ENCODE measurements around the gene HSD3B1.
"Not testable (repeated sequence)": the region's sequence is repeated elsewhere in the genome, so short reads cannot be mapped to it uniquely, and the experiment has no call there.

- TF ChIP-seq POLR2A, CTCF (IDR thresholded peaks at IDR 0.05): not testable (repeated sequence)
These were observed 45.6 kb downstream of the HSD3B1 start for GRCh38 chr1:119552656-119553055.

Data from upper lobe of left lung (tissue), 4 donors.